HepG2 (cell line): ENCODE measurements around the gene GSTM2. TPM values are rescaled to one million over a fixed set of nuclear protein-coding genes. Genes with fewer than 3 reads are reported as not detected.
A peak's percentile ranks its signal among the peaks of the same experiment; 100 is the strongest.

Source experiments
- ATAC-seq: fragments of 200-7000 bp; cut with Tn5 transposase; 3 replicates; pipeline ENCODE4 v1.9.1; 2020; ENCODE audit warnings: mild to moderate bottlenecking, moderate library complexity
- BruUV-seq: library from RNA; stranded (reverse); fragments of 400-500 nt; replicated peaks from 2 replicates; lab custom pipeline; 2021; lab: Mats Ljungman, UMichigan
- CTCF ChIA-PET: fragments of 300-600 bp; formaldehyde crosslinking; extraction: SDS; loops from one replicate; lab custom pipeline; 2021; ENCODE audit warnings: low total read pairs, inconsistent platforms, low intra/inter-chr PET ratio; lab: Yijun Ruan, JAX
- POLR2A ChIA-PET: fragments of 350-600 bp; sonication (Branson Sonifier 250); formaldehyde crosslinking; loops from one replicate; lab custom pipeline; 2020; ENCODE audit warnings: antibody characterized with exemption, inconsistent platforms; lab: Yijun Ruan, JAX
- DNase-seq: peaks from one replicate; pipeline ENCODE4 v3.0.0-alpha.2; 2015; ENCODE audit warnings: low spot score
- FAIRE-seq: peaks from 3 replicates; lab custom pipeline; 2011; peaks lifted over from hg19 to GRCh38; lab: Jason Lieb, UNC
- H2AFZ ChIP-seq: one replicate; pipeline ENCODE4 v1.6.1; 2011; ENCODE audit warnings: low read length, inconsistent platforms
- H3K27ac ChIP-seq: fragments of 300-600 bp; 3 replicates; pipeline ENCODE4 v1.8.0; 2011; ENCODE audit warnings: mixed run types, mild to moderate bottlenecking, mixed read lengths, low read length, inconsistent platforms; ENCODE audit not compliant: insufficient read depth; ENCODE audit errors: extremely low read length
- H3K27me3 ChIP-seq, 2 experiments: fragments of 200-600 bp in 1 of 2; 2 replicates in 1 of 2; 3 replicates in 1 of 2; pipeline versions ENCODE4 v1.6.0 to v1.8.0; 2011; ENCODE audit warnings: low read length in 2 of 2, mild to moderate bottlenecking in 2 of 2, moderate library complexity in 2 of 2, inconsistent platforms in 1 of 2; ENCODE audit not compliant: insufficient read depth in 2 of 2, control insufficient read depth in 1 of 2
- H3K36me3 ChIP-seq, 2 experiments: fragments of 200-600 bp in 1 of 2; replicated peaks in 1 of 2; 2 replicates in 1 of 2; 3 replicates in 1 of 2; pipeline versions ENCODE4 v1.5.1 to v1.8.0; 2011; ENCODE audit warnings: low read length in 2 of 2, inconsistent platforms in 1 of 2; ENCODE audit not compliant: insufficient read depth in 2 of 2, control insufficient read depth in 1 of 2
- H3K4me1 ChIP-seq: 2 replicates; pipeline ENCODE4 v1.5.1; 2012; ENCODE audit warnings: low read length, inconsistent platforms; ENCODE audit not compliant: insufficient read depth
- H3K4me2 ChIP-seq: 2 replicates; pipeline ENCODE4 v1.6.0; 2011; ENCODE audit warnings: low read depth, low read length, inconsistent platforms
- H3K4me3 ChIP-seq, 3 experiments: fragments of 200-600 bp in 1 of 3; sonication (generic), shearing (Covaris generic) in 1 of 3; replicated peaks in 1 of 3; 2 replicates each; pipeline ENCODE4 v1.5.1; 2011 to 2016; ENCODE audit warnings: low read length in 3 of 3, inconsistent platforms in 2 of 3, low read depth in 2 of 3, mild to moderate bottlenecking in 2 of 3, control low read depth in 1 of 3, mixed read lengths in 1 of 3; ENCODE audit not compliant: insufficient read depth in 1 of 3
- H3K79me2 ChIP-seq: one replicate; pipeline ENCODE4 v1.6.1; 2011; ENCODE audit warnings: low read length, inconsistent platforms; ENCODE audit not compliant: insufficient read depth
- H3K9ac ChIP-seq: 2 replicates; pipeline ENCODE4 v1.6.0; 2011; ENCODE audit warnings: mild to moderate bottlenecking, low read depth, low read length, inconsistent platforms; ENCODE audit not compliant: insufficient read depth
- H3K9me3 ChIP-seq: 2 replicates; pipeline ENCODE4 v1.5.1; 2012; ENCODE audit warnings: mild to moderate bottlenecking, low read length
- H4K20me1 ChIP-seq: 2 replicates; pipeline ENCODE4 v1.6.0; 2011; ENCODE audit warnings: inconsistent platforms, mild to moderate bottlenecking, low read length, moderate library complexity; ENCODE audit not compliant: insufficient read depth
- FOXA1 ChIP-seq, 2 experiments: fragments of 450-650 bp in 1 of 2; sonication (generic) in 1 of 2; formaldehyde crosslinking in 1 of 2; IDR thresholded peaks; 2 replicates each; pipeline versions ENCODE4 v1.4.0 to v1.6.1; 2016 to 2020; ENCODE audit warnings: missing genetic modification reagents in 1 of 2
- FOXO1 ChIP-seq: sonication (generic); formaldehyde crosslinking; IDR thresholded peaks from 2 replicates; pipeline ENCODE4 v1.4.0; 2020; ENCODE audit warnings: missing genetic modification reagents
- GFI1 ChIP-seq: sonication (generic); formaldehyde crosslinking; IDR thresholded peaks from 2 replicates; pipeline ENCODE4 v1.5.0; 2020; ENCODE audit warnings: missing genetic modification reagents, mild to moderate bottlenecking, borderline replicate concordance
- NFKBIZ ChIP-seq: IDR thresholded peaks from 2 replicates; pipeline ENCODE4 v1.6.1; 2018; ENCODE audit warnings: missing genetic modification reagents, missing compliant biosample characterization
- NR1H2 ChIP-seq: sonication (generic); formaldehyde crosslinking; IDR thresholded peaks from 2 replicates; pipeline ENCODE4 v1.8.1; 2022; ENCODE audit warnings: low read depth, missing genetic modification reagents, borderline replicate concordance
- SIN3B ChIP-seq: fragments of 150-350 bp; IDR thresholded peaks from 2 replicates; pipeline ENCODE4 v1.6.1; 2014; ENCODE audit warnings: low read length
- SMYD3 ChIP-seq: sonication (generic); formaldehyde crosslinking; IDR thresholded peaks from 2 replicates; pipeline ENCODE4 v1.8.1; 2023; ENCODE audit warnings: mild to moderate bottlenecking, missing genetic modification reagents
- SRSF4 ChIP-seq: fragments of 200-400 bp; formaldehyde crosslinking; IDR thresholded peaks from one replicate; pipeline ENCODE4 v1.6.1; 2018; ENCODE audit warnings: mild to moderate bottlenecking, low read depth, low read length, moderate library complexity; ENCODE audit not compliant: poor library complexity, severe bottlenecking
- ZNF841 ChIP-seq: sonication (generic); formaldehyde crosslinking; IDR thresholded peaks from 2 replicates; pipeline ENCODE4 v1.8.1; 2023; ENCODE audit warnings: missing genetic modification reagents, borderline replicate concordance
- WGBS: methylation state at CpG from one replicate; pipeline ENCODE4 v1.1.6; 2017; ENCODE audit warnings: low lambda C conversion rate; 5-methylcytosine and 5-hydroxymethylcytosine counted together
- in situ Hi-C: cut with HindIII; loops from 2 replicates; pipeline ENCODE4 v1.10.0; 2017; ENCODE audit warnings: low pct_unique_long_range_greater_than_20kb; ENCODE audit not compliant: extremely low pct_ligation_motif_present
- intact Hi-C: fragments of 100-400 bp; cut with micrococcal nuclease; formaldehyde crosslinking; loops from one replicate; pipeline ENCODE4 v1.10.0; 2022; ENCODE audit not compliant: unreplicated experiment
- polyA plus RNA-seq, 8 experiments: library from polyadenylated mRNA; depleted of rRNA in 3 of 8; stranded (reverse) in 7 of 8; unstranded in 1 of 8; fragments of >200 nt; fragmentation: Illumina TruSeq in 4 of 8; extraction: Trizol in 4 of 8; gene quantifications; 2 replicates each; pipeline versions ENCODE4 v1.2.1 to v1.2.3, GENCODE V29; 2011 to 2016; ENCODE audit warnings: low read depth in 4 of 8, missing spikeins in 1 of 8, mixed read lengths in 1 of 8; ENCODE audit not compliant: insufficient read depth in 1 of 8
- total RNA-seq, 5 experiments: library from RNA; depleted of rRNA; stranded (reverse); fragments of >200 nt; fragmentation: Illumina TruSeq; extraction: Trizol; gene quantifications; 2 replicates each; pipeline ENCODE4 v1.2.3, GENCODE V29; 2016; ENCODE audit warnings: low read depth in 1 of 5
- TF ChIP-seq, protein P1 (sequence below): sonication (generic); formaldehyde crosslinking; IDR thresholded peaks from 2 replicates; pipeline ENCODE4 v1.4.0; 2020; ENCODE audit warnings: missing genetic modification reagents, borderline replicate concordance
- TF ChIP-seq, protein P2 (sequence below): sonication (generic); formaldehyde crosslinking; IDR thresholded peaks from 2 replicates; pipeline ENCODE4 v1.9.0; 2022; ENCODE audit warnings: missing genetic modification reagents, mild to moderate bottlenecking, borderline replicate concordance
- TF ChIP-seq, protein P3 (sequence below): sonication (generic); formaldehyde crosslinking; IDR thresholded peaks from 2 replicates; pipeline ENCODE4 v1.5.1; 2020; ENCODE audit warnings: mild to moderate bottlenecking, missing genetic modification reagents, borderline replicate concordance
- TF ChIP-seq, protein P4 (sequence below): sonication (generic); formaldehyde crosslinking; IDR thresholded peaks from 2 replicates; pipeline ENCODE4 v1.4.0; 2020; ENCODE audit warnings: missing genetic modification reagents

GSTM2 gene
- total and polyA plus RNA-seq, 2 of the 13 experiments (the other 11 are each of a cell fraction or from before 2014, with no cell fraction given): 7.0 to 15.0 TPM

DNA sequence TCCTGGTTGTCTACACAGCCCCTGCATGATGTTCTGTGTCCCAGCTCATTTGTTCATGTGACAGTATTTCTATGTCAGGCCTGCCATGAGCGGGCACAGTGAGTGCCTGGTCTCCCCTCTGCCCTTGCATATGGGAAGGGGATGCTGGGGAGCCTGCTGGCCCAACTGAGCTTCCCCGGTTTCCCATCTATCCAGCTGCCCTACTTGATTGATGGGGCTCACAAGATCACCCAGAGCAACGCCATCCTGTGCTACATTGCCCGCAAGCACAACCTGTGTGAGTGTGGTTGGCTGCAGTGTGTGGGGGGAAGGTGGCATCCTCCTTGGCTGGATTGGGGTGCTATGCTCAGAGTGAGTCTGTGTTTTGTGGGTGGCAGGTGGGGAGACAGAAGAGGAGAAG, 10.5 kb upstream of the GSTM2 start:
- CTCF ChIA-PET: no interaction called here
- H3K27ac ChIP-seq: no peak overlapping the region
- no peaks in the 10 kb centered on the region for H4K20me1 ChIP-seq
- no peak overlapping the region for H3K9ac ChIP-seq
- H3K27me3 ChIP-seq: 0 out of 5 replicates have a peak, but pooled peaks cover 0 to 4% of the 10 kb centered on the region in 2 experiments
- H3K4me1 ChIP-seq: peaks cover 35% of the 10 kb centered on the region
- H3K9me3 ChIP-seq: no peaks in the 10 kb centered on the region
- no peak overlapping the region for H3K4me3 ChIP-seq
- ATAC-seq (no peak), DNase-seq (no peak), FAIRE-seq (no peak)
- H3K79me2 ChIP-seq: no peaks in the 10 kb centered on the region
- WGBS: 100% methylated on average over 3 of the region's 4 CpGs
- no peak overlapping the region for H2AFZ ChIP-seq
- no TSS peak for BruUV-seq
- POLR2A ChIA-PET: no interaction called here
- in situ Hi-C loops: no loop called here
- H3K36me3 ChIP-seq: no peaks in the 10 kb centered on the region; a peak in 2 of 5 replicates
- peak overlapping the region; percentile 99; the same call in 1 of the 2 replicates for H3K4me2 ChIP-seq
- intact Hi-C loops: loop anchor here (5.0 kb wide), 1 partner anchor 115 kb away; no protein-coding TSS in a partner anchor
- TF ChIP-seq FOXO1 (CRISPR knock-in tag): no peak
- no peak for TF ChIP-seq GFI1 (CRISPR knock-in tag)
- TF ChIP-seq SMYD3 (CRISPR knock-in tag): no peak
- no peak for TF ChIP-seq NR1H2 (CRISPR knock-in tag)
- TF ChIP-seq, protein P1, sequence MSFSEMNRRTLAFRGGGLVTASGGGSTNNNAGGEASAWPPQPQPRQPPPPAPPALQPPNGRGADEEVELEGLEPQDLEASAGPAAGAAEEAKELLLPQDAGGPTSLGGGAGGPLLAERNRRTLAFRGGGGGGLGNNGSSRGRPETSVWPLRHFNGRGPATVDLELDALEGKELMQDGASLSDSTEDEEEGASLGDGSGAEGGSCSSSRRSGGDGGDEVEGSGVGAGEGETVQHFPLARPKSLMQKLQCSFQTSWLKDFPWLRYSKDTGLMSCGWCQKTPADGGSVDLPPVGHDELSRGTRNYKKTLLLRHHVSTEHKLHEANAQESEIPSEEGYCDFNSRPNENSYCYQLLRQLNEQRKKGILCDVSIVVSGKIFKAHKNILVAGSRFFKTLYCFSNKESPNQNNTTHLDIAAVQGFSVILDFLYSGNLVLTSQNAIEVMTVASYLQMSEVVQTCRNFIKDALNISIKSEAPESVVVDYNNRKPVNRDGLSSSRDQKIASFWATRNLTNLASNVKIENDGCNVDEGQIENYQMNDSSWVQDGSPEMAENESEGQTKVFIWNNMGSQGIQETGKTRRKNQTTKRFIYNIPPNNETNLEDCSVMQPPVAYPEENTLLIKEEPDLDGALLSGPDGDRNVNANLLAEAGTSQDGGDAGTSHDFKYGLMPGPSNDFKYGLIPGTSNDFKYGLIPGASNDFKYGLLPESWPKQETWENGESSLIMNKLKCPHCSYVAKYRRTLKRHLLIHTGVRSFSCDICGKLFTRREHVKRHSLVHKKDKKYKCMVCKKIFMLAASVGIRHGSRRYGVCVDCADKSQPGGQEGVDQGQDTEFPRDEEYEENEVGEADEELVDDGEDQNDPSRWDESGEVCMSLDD (CRISPR knock-in tag): no peak
- TF ChIP-seq SIN3B: no peak
- TF ChIP-seq, protein P2, sequence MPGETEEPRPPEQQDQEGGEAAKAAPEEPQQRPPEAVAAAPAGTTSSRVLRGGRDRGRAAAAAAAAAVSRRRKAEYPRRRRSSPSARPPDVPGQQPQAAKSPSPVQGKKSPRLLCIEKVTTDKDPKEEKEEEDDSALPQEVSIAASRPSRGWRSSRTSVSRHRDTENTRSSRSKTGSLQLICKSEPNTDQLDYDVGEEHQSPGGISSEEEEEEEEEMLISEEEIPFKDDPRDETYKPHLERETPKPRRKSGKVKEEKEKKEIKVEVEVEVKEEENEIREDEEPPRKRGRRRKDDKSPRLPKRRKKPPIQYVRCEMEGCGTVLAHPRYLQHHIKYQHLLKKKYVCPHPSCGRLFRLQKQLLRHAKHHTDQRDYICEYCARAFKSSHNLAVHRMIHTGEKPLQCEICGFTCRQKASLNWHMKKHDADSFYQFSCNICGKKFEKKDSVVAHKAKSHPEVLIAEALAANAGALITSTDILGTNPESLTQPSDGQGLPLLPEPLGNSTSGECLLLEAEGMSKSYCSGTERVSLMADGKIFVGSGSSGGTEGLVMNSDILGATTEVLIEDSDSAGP (CRISPR knock-in tag): no peak
- TF ChIP-seq NFKBIZ (CRISPR knock-in tag): no peak
- no peak for TF ChIP-seq SRSF4
- no peak for TF ChIP-seq ZNF841
- TF ChIP-seq, protein P3, sequence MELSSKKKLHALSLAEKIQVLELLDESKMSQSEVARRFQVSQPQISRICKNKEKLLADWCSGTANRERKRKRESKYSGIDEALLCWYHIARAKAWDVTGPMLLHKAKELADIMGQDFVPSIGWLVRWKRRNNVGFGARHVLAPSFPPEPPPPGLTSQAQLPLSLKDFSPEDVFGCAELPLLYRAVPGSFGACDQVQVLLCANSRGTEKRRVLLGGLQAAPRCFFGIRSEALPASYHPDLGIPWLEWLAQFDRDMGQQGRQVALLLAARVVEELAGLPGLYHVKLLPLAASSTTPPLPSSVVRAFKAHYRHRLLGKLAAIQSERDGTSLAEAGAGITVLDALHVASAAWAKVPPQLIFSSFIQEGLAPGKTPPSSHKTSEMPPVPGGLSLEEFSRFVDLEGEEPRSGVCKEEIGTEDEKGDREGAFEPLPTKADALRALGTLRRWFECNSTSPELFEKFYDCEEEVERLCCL (CRISPR knock-in tag): no peak
- no peak for TF ChIP-seq FOXA1 (IDR thresholded peaks at IDR 0.05)
- no peak for TF ChIP-seq FOXA1 (CRISPR knock-in tag; IDR thresholded peaks at IDR 0.05)
- TF ChIP-seq, protein P4, sequence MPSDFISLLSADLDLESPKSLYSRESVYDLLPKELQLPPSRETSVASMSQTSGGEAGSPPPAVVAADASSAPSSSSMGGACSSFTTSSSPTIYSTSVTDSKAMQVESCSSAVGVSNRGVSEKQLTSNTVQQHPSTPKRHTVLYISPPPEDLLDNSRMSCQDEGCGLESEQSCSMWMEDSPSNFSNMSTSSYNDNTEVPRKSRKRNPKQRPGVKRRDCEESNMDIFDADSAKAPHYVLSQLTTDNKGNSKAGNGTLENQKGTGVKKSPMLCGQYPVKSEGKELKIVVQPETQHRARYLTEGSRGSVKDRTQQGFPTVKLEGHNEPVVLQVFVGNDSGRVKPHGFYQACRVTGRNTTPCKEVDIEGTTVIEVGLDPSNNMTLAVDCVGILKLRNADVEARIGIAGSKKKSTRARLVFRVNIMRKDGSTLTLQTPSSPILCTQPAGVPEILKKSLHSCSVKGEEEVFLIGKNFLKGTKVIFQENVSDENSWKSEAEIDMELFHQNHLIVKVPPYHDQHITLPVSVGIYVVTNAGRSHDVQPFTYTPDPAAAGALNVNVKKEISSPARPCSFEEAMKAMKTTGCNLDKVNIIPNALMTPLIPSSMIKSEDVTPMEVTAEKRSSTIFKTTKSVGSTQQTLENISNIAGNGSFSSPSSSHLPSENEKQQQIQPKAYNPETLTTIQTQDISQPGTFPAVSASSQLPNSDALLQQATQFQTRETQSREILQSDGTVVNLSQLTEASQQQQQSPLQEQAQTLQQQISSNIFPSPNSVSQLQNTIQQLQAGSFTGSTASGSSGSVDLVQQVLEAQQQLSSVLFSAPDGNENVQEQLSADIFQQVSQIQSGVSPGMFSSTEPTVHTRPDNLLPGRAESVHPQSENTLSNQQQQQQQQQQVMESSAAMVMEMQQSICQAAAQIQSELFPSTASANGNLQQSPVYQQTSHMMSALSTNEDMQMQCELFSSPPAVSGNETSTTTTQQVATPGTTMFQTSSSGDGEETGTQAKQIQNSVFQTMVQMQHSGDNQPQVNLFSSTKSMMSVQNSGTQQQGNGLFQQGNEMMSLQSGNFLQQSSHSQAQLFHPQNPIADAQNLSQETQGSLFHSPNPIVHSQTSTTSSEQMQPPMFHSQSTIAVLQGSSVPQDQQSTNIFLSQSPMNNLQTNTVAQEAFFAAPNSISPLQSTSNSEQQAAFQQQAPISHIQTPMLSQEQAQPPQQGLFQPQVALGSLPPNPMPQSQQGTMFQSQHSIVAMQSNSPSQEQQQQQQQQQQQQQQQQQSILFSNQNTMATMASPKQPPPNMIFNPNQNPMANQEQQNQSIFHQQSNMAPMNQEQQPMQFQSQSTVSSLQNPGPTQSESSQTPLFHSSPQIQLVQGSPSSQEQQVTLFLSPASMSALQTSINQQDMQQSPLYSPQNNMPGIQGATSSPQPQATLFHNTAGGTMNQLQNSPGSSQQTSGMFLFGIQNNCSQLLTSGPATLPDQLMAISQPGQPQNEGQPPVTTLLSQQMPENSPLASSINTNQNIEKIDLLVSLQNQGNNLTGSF (CRISPR knock-in tag): no peak
